Esophagus muscularis mucosa (tissue), 4 donors: Measurements from ENCODE around the gene IFITM2.
"Not testable (repeated sequence)": the region's sequence is repeated elsewhere in the genome, so short reads cannot be mapped to it uniquely, and the experiment has no call there.

ENCODE experiments used
- EP300 ChIP-seq: sonication (generic); formaldehyde crosslinking; IDR thresholded peaks from one replicate; pipeline ENCODE4 v1.6.1; 2017; ENCODE audit warnings: antibody characterized with exemption
- POLR2A ChIP-seq: fragments of 450-650 bp; IDR thresholded peaks from one replicate; pipeline ENCODE4 v1.6.1; 2017; ENCODE audit warnings: antibody characterized with exemption, moderate library complexity, mild to moderate bottlenecking, low read depth
- POLR2AphosphoS5 ChIP-seq, 2 donors: sonication (generic); formaldehyde crosslinking; IDR thresholded peaks; one replicate each; pipeline ENCODE4 v1.6.1; 2017; ENCODE audit warnings: antibody characterized with exemption in 2 of 2
- TF ChIP-seq, protein P1 (sequence below), 3 experiments: fragments of 200-600 bp in 2 of 3; fragments of 450-650 bp in 1 of 3; sonication (generic) in 2 of 3; IDR thresholded peaks; one replicate each; pipeline ENCODE4 v1.5.1; 2017 to 2019; ENCODE audit warnings: antibody characterized with exemption in 3 of 3, mild to moderate bottlenecking in 2 of 3, moderate library complexity in 1 of 3

DNA sequence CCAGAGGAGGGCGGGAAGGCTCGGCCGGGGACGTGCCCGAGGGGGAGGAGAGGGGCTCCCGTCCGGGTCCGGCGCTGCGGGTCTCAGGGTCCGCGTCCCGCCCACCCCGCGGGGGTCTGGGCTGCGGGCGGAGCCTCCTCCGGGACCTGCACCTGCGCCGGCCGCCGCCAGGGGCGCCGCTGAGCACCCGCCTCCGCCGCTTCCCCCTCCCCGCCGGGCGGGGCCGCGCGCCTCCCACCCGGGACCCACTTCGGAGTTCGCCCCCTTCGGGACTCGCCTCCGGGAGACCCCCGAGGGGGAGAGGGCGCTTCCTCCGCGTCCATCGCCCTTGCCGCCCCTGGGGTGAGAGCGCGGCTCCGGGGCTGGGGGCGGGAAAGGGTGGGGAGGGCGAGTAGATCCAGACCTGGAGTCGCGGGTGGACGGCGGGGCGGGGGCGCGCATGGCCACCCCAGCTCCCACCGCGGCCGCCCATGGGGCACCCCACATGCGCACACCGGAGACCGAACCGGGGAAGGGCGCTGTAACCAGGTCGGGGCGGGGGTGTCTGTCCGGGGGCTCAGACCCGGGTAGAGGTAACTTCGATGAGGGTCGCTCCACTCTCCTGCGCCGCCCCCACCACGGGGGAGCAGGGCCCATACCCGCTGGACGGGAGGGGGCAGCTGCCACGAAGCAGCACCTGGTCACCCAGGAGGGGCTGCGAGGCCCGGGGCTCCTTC lies 10.9 kb downstream of the IFITM2 start:
- TF ChIP-seq, protein P1, sequence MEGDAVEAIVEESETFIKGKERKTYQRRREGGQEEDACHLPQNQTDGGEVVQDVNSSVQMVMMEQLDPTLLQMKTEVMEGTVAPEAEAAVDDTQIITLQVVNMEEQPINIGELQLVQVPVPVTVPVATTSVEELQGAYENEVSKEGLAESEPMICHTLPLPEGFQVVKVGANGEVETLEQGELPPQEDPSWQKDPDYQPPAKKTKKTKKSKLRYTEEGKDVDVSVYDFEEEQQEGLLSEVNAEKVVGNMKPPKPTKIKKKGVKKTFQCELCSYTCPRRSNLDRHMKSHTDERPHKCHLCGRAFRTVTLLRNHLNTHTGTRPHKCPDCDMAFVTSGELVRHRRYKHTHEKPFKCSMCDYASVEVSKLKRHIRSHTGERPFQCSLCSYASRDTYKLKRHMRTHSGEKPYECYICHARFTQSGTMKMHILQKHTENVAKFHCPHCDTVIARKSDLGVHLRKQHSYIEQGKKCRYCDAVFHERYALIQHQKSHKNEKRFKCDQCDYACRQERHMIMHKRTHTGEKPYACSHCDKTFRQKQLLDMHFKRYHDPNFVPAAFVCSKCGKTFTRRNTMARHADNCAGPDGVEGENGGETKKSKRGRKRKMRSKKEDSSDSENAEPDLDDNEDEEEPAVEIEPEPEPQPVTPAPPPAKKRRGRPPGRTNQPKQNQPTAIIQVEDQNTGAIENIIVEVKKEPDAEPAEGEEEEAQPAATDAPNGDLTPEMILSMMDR (IDR thresholded peaks at IDR 0.05) = not testable (repeated sequence)
- TF ChIP-seq POLR2A; POLR2AphosphoS5 (IDR thresholded peaks at IDR 0.05); EP300: not testable (repeated sequence)
